Mesodermal cell (in vitro differentiated cells): ENCODE measurements around the gene GSDME.

ENCODE experiments used
- H3K27ac ChIP-seq: 2 replicates; pipeline ENCODE4 v1.7.0; 2013; ENCODE audit warnings: mild to moderate bottlenecking, low read depth, low read length, moderate library complexity; ENCODE audit not compliant: severe bottlenecking
- H3K36me3 ChIP-seq: 2 replicates; pipeline ENCODE4 v1.7.1; 2013; ENCODE audit warnings: mild to moderate bottlenecking, low read length, moderate library complexity; ENCODE audit not compliant: control insufficient read depth, insufficient read depth
- H3K4me1 ChIP-seq: one replicate; pipeline ENCODE4 v1.7.1; 2013; ENCODE audit warnings: mild to moderate bottlenecking, low read length; ENCODE audit not compliant: insufficient read depth, control insufficient read depth, poor library complexity, severe bottlenecking
- H3K4me3 ChIP-seq: 2 replicates; pipeline ENCODE4 v1.7.0; 2013; ENCODE audit warnings: low read length, control low read depth, mild to moderate bottlenecking; ENCODE audit not compliant: insufficient read depth, poor library complexity, severe bottlenecking; ENCODE audit errors: extremely low read depth
- H3K9me3 ChIP-seq: 2 replicates; pipeline ENCODE4 v1.7.1; 2013; ENCODE audit warnings: mild to moderate bottlenecking, low read length, moderate library complexity; ENCODE audit not compliant: control insufficient read depth
- WGBS, 2 experiments: methylation state at CpG; one replicate each; pipeline ENCODE4 v1.1.5; 2013; ENCODE audit warnings: missing lambda C conversion rate in 2 of 2; ENCODE audit not compliant: insufficient coverage in 2 of 2; 5-methylcytosine and 5-hydroxymethylcytosine counted together

GSDME gene

GRCh38 chr7:24793982-24794648, 36.9 kb upstream of the GSDME start:
- Histone ChIP-seq H3K27ac (no peak overlapping the region), H3K36me3 (peaks cover 10% of the 10 kb centered on the region), H3K9me3 (peaks cover 3% of the 10 kb centered on the region), H3K4me1 (no peaks in the 10 kb centered on the region), H3K4me3 (no peak overlapping the region)
- 74 to 80% methylated on average over 2 to 6 of the region's 9 CpGs for WGBS, 2 experiments

- 83 to 94% methylated on average over 2 to 6 of the region's 10 CpGs for WGBS, 2 experiments
- no peaks in the 10 kb centered on the region for H3K4me1 ChIP-seq
- H3K9me3 ChIP-seq = peaks cover 4% of the 10 kb centered on the region
- H3K4me3 ChIP-seq = no peak overlapping the region
- no peak overlapping the region for H3K27ac ChIP-seq
- no peaks in the 10 kb centered on the region for H3K36me3 ChIP-seq
These were observed 31.8 kb upstream of the GSDME start for GRCh38 chr7:24788961-24789576.

GRCh38 chr7:24788075-24788474, 30.8 kb upstream of the GSDME start:
- WGBS, 2 experiments = 91 to 100% methylated on average over 7 to 8 of the region's 9 CpGs
- Histone ChIP-seq H3K4me3 (no peak overlapping the region), H3K36me3 (peaks cover 6% of the 10 kb centered on the region), H3K4me1 (no peaks in the 10 kb centered on the region), H3K27ac (no peak overlapping the region), H3K9me3 (peaks cover 10% of the 10 kb centered on the region)

GRCh38 chr7:24786941-24787340, 29.7 kb upstream of the GSDME start:
- H3K36me3 ChIP-seq = peaks cover 6% of the 10 kb centered on the region
- no peaks in the 10 kb centered on the region for H3K4me1 ChIP-seq
- H3K27ac ChIP-seq = no peak overlapping the region
- no peak overlapping the region for H3K4me3 ChIP-seq
- peaks cover 10% of the 10 kb centered on the region for H3K9me3 ChIP-seq
- 84 to 94% methylated on average over 3 to 4 of the region's 5 CpGs for WGBS, 2 experiments

- WGBS, 2 experiments = 93 to 95% methylated on average over 3 of the region's 4 CpGs
- Histone ChIP-seq H3K4me3 (no peak overlapping the region), H3K27ac (no peak overlapping the region), H3K4me1 (no peaks in the 10 kb centered on the region), H3K36me3 (peaks cover 6% of the 10 kb centered on the region), H3K9me3 (peaks cover 10% of the 10 kb centered on the region)
These were observed 29.0 kb upstream of the GSDME start for GRCh38 chr7:24786306-24786705.

GRCh38 chr7:24784277-24784676, 27.0 kb upstream of the GSDME start:
- no peak overlapping the region for H3K27ac ChIP-seq
- 92 to 93% methylated on average over 4 of the region's 5 CpGs for WGBS, 2 experiments
- no peaks in the 10 kb centered on the region for H3K4me1 ChIP-seq
- peaks cover 6% of the 10 kb centered on the region for H3K36me3 ChIP-seq
- H3K9me3 ChIP-seq = peaks cover 9% of the 10 kb centered on the region
- H3K4me3 ChIP-seq = no peak overlapping the region

- Histone ChIP-seq H3K4me1 (no peaks in the 10 kb centered on the region), H3K27ac (no peak overlapping the region), H3K4me3 (no peak overlapping the region), H3K9me3 (peaks cover 6% of the 10 kb centered on the region), H3K36me3 (peaks cover 6% of the 10 kb centered on the region)
- WGBS, 2 experiments = 82 to 83% methylated on average over 2 of the region's 2 CpGs
These were observed 26.4 kb upstream of the GSDME start for GRCh38 chr7:24783698-24784097.

GRCh38 chr7:24781106-24781505, 23.8 kb upstream of the GSDME start:
- Histone ChIP-seq H3K27ac (no peak overlapping the region), H3K36me3 (peaks cover 6% of the 10 kb centered on the region), H3K4me1 (no peaks in the 10 kb centered on the region), H3K9me3 (peaks cover 6% of the 10 kb centered on the region), H3K4me3 (no peak overlapping the region)
- 86% methylated on average over 3 of the region's 4 CpGs; no CpG with 5 or more reads in 1 of the 2 experiments for WGBS, 2 experiments

GRCh38 chr7:24779283-24779655, 22.0 kb upstream of the GSDME start:
- no peak overlapping the region for H3K27ac ChIP-seq
- WGBS, 2 experiments = 96 to 100% methylated on average over 2 of the region's 2 CpGs
- peaks cover 6% of the 10 kb centered on the region for H3K36me3 ChIP-seq
- peaks cover 6% of the 10 kb centered on the region for H3K9me3 ChIP-seq
- no peaks in the 10 kb centered on the region for H3K4me1 ChIP-seq
- no peak overlapping the region for H3K4me3 ChIP-seq

- Histone ChIP-seq H3K4me3 (no peak overlapping the region), H3K36me3 (peaks cover 5% of the 10 kb centered on the region), H3K4me1 (no peaks in the 10 kb centered on the region), H3K27ac (no peak overlapping the region), H3K9me3 (peaks cover 5% of the 10 kb centered on the region)
- WGBS, 2 experiments = 88 to 97% methylated on average over 7 to 8 of the region's 9 CpGs
These were observed 21.4 kb upstream of the GSDME start for GRCh38 chr7:24778543-24779282.

- Histone ChIP-seq H3K27ac (no peak overlapping the region), H3K4me1 (no peaks in the 10 kb centered on the region), H3K4me3 (no peak overlapping the region), H3K36me3 (no peaks in the 10 kb centered on the region), H3K9me3 (no peaks in the 10 kb centered on the region)
- 83% methylated on average over 1 of the region's 3 CpGs; no CpG with 5 or more reads in 1 of the 2 experiments for WGBS, 2 experiments
These were observed 20.5 kb upstream of the GSDME start for GRCh38 chr7:24777806-24778205.
